Left ventricle myocardium inferior (tissue), 1 donor: ENCODE measurements around the gene TSR3. TPM values are rescaled to one million over a fixed set of nuclear protein-coding genes. Genes with fewer than 3 reads are reported as not detected.

ENCODE experiments used
- DNase-seq: peaks from one replicate; pipeline ENCODE4 v3.0.0-alpha.2; 2020
- H3K27ac ChIP-seq: fragments of 200-600 bp; replicated peaks from 2 replicates; pipeline ENCODE4 v1.8.0; 2021
- H3K27me3 ChIP-seq: fragments of 200-600 bp; 2 replicates; pipeline ENCODE4 v1.8.0; 2021; ENCODE audit warnings: low read depth
- H3K36me3 ChIP-seq: fragments of 200-600 bp; 2 replicates; pipeline ENCODE4 v1.8.0; 2021
- H3K4me1 ChIP-seq: fragments of 200-600 bp; 2 replicates; pipeline ENCODE4 v1.8.0; 2021
- H3K4me3 ChIP-seq: fragments of 200-600 bp; 2 replicates; pipeline ENCODE4 v1.8.0; 2021; ENCODE audit warnings: mild to moderate bottlenecking, moderate library complexity
- H3K9me3 ChIP-seq: fragments of 200-600 bp; replicated peaks from 2 replicates; pipeline ENCODE4 v1.8.0; 2021
- intact Hi-C: fragments of 100-400 bp; cut with micrococcal nuclease; formaldehyde crosslinking; loops from one replicate; pipeline ENCODE4 v1.11.0; 2022
- total RNA-seq: library from RNA; stranded (reverse); fragmentation: NEBNext Ultra II Directional; extraction: Animal tissue kit (Norgen Biotek cat#: 25700); gene quantifications from one replicate; pipeline ENCODE4 v1.2.1, GENCODE V29; 2021
- TF ChIP-seq, protein P1 (sequence below): fragments of 200-600 bp; IDR thresholded peaks from 2 replicates; pipeline ENCODE4 v1.8.0; 2021; ENCODE audit warnings: antibody characterized with exemption, mild to moderate bottlenecking, borderline replicate concordance
- donor health status: DM: no; HTN: yes; CAD: no; lungs with severe emphysema.

Gene TSR3
- total RNA-seq, 1 donor from 2014 or later, result 54.9 TPM

DNA sequence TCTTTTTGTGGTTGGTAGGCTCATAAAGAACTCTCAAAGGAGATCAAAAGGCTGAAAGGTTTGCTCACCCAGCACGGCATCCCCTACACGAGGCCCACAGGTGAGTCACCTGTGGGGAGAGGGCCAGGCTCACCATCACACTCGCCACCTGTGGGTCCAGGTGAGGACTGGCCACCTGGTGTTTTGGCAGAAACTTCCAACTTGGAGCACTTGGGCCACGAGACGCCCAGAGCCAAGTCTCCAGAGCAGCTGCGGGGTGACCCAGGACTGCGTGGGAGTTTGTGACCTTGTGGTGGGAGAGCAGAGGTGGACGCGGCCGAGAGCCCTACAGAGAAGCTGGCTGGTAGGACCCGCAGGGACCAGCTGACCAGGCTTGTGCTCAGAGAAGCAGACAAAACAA lies 11.1 kb upstream of the TSR3 start:
- DNase-seq, result no peak
- Histone ChIP-seq H3K27ac (no peak overlapping the region), H3K4me3 (no peak overlapping the region), H3K4me1 (no peaks in the 10 kb centered on the region), H3K9me3 (no peaks in the 10 kb centered on the region), H3K36me3 (peaks cover 83% of the 10 kb centered on the region), H3K27me3 (no peaks in the 10 kb centered on the region)
- TF ChIP-seq, protein P1, sequence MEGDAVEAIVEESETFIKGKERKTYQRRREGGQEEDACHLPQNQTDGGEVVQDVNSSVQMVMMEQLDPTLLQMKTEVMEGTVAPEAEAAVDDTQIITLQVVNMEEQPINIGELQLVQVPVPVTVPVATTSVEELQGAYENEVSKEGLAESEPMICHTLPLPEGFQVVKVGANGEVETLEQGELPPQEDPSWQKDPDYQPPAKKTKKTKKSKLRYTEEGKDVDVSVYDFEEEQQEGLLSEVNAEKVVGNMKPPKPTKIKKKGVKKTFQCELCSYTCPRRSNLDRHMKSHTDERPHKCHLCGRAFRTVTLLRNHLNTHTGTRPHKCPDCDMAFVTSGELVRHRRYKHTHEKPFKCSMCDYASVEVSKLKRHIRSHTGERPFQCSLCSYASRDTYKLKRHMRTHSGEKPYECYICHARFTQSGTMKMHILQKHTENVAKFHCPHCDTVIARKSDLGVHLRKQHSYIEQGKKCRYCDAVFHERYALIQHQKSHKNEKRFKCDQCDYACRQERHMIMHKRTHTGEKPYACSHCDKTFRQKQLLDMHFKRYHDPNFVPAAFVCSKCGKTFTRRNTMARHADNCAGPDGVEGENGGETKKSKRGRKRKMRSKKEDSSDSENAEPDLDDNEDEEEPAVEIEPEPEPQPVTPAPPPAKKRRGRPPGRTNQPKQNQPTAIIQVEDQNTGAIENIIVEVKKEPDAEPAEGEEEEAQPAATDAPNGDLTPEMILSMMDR, result no peak
- intact Hi-C loops, result no loop called here

DNA sequence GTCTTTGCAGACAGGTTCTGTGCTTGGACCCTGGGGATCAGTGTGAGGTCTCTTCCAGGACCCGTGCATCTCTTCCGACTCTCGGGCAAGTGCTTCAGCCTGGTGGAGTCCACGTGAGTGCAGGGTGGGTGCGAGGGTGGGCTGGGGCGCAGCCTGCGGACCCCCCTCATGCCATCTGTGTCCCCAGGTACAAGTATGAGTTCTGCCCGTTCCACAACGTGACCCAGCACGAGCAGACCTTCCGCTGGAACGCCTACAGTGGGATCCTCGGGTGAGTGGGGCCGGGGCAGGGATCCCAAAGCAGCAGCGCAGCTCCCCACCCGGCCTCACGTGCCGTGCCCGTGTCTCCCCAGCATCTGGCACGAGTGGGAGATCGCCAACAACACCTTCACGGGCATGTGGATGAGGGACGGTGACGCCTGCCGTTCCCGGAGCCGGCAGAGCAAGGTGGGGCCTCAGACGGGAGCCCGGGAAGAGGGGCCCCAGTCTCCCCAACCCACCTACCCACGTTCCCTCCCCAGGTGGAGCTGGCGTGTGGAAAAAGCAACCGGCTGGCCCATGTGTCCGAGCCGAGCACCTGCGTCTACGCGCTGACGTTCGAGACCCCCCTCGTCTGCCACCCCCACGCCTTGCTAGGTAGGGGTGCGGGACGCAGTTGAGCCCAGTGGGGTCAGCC lies 10.1 kb upstream of the TSR3 start:
- Histone ChIP-seq H3K27me3 (no peaks in the 10 kb centered on the region), H3K36me3 (peaks cover 76% of the 10 kb centered on the region), H3K9me3 (no peaks in the 10 kb centered on the region), H3K4me1 (no peaks in the 10 kb centered on the region), H3K27ac (no peak overlapping the region), H3K4me3 (no peak overlapping the region)
- DNase-seq, result no peak
- intact Hi-C loops, result no loop called here
- TF ChIP-seq, protein P1, result no peak

DNA sequence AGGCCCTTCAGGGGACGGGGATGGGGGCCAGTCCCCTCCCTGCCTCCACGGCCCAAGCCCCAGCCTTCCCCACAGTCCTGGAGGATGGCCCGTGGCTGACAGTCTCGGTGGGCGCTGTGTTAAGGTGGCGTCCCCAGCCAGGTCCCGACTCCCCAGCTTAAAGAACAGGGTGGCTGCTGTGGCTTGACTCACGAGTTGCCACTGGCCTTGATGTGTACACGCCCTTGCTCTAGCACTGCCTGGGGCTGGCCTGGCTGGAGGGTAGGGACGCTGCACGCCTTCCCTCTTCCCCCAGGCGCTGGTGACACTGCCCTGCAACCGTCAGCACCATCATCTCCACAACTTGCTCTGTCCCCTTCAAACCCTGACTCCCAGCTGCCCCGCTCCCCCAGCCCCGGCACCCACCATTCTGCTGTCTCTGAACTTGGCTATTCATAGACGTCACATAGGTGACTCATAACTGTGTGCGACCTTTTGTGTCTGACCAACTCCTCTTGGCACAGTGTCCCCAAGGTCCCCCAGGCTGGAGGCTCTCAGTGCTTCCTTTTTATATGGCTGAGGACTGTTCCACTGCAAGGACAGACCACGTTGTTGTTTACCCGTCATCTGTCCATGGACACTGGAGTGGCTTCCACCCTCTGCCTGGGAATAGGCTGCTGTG lies 6.4 kb upstream of the TSR3 start:
- peaks cover 43% of the 10 kb centered on the region for H3K36me3 ChIP-seq

DNA sequence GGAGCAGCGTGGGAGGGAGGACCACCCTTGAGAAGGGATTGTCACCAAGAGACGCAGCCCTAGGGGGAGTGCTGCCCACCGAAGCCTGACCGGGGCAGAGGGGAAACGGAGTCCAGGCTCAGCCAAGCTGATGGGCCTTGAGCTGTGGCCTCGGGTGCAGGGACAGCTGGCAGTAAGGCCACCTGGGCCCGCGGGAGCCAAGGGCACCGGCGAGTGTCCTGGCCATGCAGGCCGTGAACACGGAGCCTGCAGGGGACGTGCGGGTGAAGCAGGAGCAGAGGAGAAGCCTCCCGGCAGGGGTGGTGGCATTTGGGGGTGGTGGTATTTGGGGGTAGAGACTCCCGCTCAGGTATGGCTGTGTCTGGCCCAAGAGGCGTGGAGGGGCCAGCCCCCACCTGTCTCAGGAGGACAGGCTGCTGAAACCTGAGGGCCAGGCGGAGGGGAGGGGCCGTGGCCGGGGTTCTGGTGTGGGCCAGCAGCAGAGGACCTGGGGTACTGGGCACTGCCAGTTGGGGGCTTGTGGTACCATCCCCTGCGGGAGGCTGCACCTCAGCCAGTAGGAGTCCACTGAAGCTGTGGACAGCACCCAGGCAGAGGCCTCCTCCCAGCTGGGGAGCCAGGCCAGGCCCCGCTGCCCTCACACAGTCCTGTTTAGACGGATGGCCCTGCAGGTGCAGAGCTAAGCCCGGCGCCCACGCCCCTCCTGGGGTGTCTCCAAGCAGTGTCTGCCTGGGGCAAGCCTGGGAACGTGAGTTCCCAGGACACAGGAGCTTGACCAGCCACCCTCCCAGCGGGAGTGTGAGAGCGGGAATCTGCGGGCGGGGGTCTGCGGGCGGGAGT lies 4.6 kb upstream of the TSR3 start:
- Histone ChIP-seq H3K27me3 (no peaks in the 10 kb centered on the region), H3K9me3 (no peaks in the 10 kb centered on the region), H3K36me3 (peaks cover 26% of the 10 kb centered on the region), H3K4me3 (no peak overlapping the region), H3K4me1 (peaks cover 34% of the 10 kb centered on the region), H3K27ac (no peak overlapping the region)
- intact Hi-C loops, result no loop called here
- TF ChIP-seq, protein P1, result no peak
- DNase-seq, result no peak

More for the DNA sequence above, 6.4 kb upstream of the TSR3 start:
- DNase-seq, result no peak
- no peaks in the 10 kb centered on the region for H3K27me3 ChIP-seq
- no peak overlapping the region for H3K27ac ChIP-seq
- intact Hi-C loops, result no loop called here
- H3K4me3 ChIP-seq, result no peak overlapping the region
- H3K9me3 ChIP-seq, result no peaks in the 10 kb centered on the region
- TF ChIP-seq, protein P1, result no peak
- H3K4me1 ChIP-seq, result peaks cover 18% of the 10 kb centered on the region

DNA sequence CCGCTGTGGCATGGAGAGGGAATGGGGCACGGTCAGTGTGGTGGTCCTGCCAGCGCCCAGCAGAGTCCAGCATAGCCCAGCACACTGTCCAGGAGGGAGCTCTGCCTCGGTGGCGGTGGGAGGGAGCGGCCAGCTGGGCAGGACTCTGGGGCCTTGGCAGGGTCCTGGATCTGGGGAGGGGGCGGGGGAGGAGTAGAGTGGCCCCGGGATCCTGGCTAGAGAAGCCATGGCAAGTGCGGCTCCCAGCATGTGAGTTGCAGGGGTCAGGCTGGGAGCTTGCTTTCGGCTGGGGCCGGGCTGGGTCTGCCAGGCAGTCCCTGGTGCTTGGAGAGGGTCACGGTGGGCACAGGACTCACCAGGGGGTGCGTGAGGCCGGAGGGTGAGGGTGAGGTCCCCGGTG lies 3.9 kb upstream of the TSR3 start:
- H3K4me3 ChIP-seq, result no peak overlapping the region
- H3K36me3 ChIP-seq, result peaks cover 20% of the 10 kb centered on the region
- no peak for DNase-seq
- H3K27ac ChIP-seq, result no peak overlapping the region
- no peaks in the 10 kb centered on the region for H3K9me3 ChIP-seq
- H3K27me3 ChIP-seq, result no peaks in the 10 kb centered on the region
- intact Hi-C loops, result no loop called here
- TF ChIP-seq, protein P1, result no peak
- peaks cover 41% of the 10 kb centered on the region for H3K4me1 ChIP-seq
